Endothelial cell (in vitro differentiated cells): ENCODE results near the gene USP35. TPM values are rescaled to one million over a fixed set of nuclear protein-coding genes. Genes with fewer than 3 reads are reported as not detected.

ENCODE experiments used
- DNase-seq: peaks from one replicate; pipeline ENCODE4 v3.0.0; 2021; ENCODE audit warnings: low spot score
- H3K27ac Mint-ChIP-seq: one replicate; pipeline ENCODE4 v1.8.0; 2021; ENCODE audit warnings: mixed read lengths, inconsistent platforms; ENCODE audit not compliant: unreplicated experiment
- H3K27me3 Mint-ChIP-seq: one replicate; pipeline ENCODE4 v1.8.0; 2021; ENCODE audit warnings: mild to moderate bottlenecking, moderate library complexity, mixed read lengths, inconsistent platforms; ENCODE audit not compliant: unreplicated experiment
- H3K36me3 Mint-ChIP-seq: one replicate; pipeline ENCODE4 v1.8.0; 2021; ENCODE audit warnings: mild to moderate bottlenecking, low read depth, mixed read lengths, inconsistent platforms; ENCODE audit not compliant: unreplicated experiment
- H3K4me1 Mint-ChIP-seq: one replicate; pipeline ENCODE4 v1.8.0; 2021; ENCODE audit warnings: mild to moderate bottlenecking, mixed read lengths, inconsistent platforms; ENCODE audit not compliant: unreplicated experiment
- H3K4me3 Mint-ChIP-seq: one replicate; pipeline ENCODE4 v1.8.0; 2021; ENCODE audit warnings: mild to moderate bottlenecking, mixed read lengths, inconsistent platforms; ENCODE audit not compliant: unreplicated experiment
- H3K9me3 Mint-ChIP-seq: one replicate; pipeline ENCODE4 v1.8.0; 2021; ENCODE audit warnings: mixed read lengths, inconsistent platforms; ENCODE audit not compliant: unreplicated experiment
- total RNA-seq: library from RNA; stranded (reverse); fragmentation: NEBNext Ultra II Directional; extraction: Animal tissue kit (Norgen Biotek cat#: 25700); gene quantifications from one replicate; pipeline ENCODE4 v1.2.1, GENCODE V29; 2021; ENCODE audit not compliant: unreplicated experiment
- TF ChIP-seq, protein P1 (sequence below): fragments of 200-600 bp; sonication (generic); IDR thresholded peaks from one replicate; pipeline ENCODE4 v1.5.0; 2021; ENCODE audit warnings: antibody characterized with exemption; ENCODE audit not compliant: unreplicated experiment

Gene USP35
- total RNA-seq, 1 donor from 2014 or later, result 26.0 TPM

DNA sequence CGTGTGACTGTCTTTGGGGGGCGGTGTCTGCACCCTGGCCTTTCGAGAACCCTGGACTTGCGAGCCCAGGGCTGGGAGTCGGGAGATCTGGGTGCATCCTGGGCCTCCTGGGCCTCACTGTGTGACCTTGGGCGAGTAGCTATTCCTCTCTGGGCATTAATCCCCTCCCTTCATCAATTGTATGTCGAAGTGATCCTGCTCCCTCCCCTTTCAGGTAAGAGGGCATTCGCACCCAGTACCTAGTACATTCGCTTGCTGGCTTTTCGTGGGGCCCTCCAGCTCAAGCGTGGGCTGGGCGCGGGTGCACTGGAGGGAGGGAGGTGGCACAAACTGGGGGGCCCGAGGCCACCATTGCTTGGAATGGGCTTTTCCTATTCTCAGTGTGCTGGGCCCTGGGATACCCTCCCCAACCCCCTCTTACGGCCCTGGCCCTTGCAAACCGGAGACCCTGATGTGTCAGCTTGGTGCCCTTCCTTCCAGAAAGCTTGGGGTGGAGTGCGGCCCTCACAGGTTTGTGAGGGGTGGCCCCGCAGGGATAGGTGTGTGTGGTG lies 530 bp downstream of the USP35 start:
- Mint-ChIP-seq H3K27me3 (peaks cover 7% of the 10 kb centered on the region), H3K36me3 (peaks cover 6% of the 10 kb centered on the region), H3K4me3 (peak overlapping the region; percentile 99), H3K9me3 (no peaks in the 10 kb centered on the region), H3K27ac (peak overlapping the region; percentile 61), H3K4me1 (peaks cover 33% of the 10 kb centered on the region)
- DNase-seq, result no peak
- TF ChIP-seq, protein P1, sequence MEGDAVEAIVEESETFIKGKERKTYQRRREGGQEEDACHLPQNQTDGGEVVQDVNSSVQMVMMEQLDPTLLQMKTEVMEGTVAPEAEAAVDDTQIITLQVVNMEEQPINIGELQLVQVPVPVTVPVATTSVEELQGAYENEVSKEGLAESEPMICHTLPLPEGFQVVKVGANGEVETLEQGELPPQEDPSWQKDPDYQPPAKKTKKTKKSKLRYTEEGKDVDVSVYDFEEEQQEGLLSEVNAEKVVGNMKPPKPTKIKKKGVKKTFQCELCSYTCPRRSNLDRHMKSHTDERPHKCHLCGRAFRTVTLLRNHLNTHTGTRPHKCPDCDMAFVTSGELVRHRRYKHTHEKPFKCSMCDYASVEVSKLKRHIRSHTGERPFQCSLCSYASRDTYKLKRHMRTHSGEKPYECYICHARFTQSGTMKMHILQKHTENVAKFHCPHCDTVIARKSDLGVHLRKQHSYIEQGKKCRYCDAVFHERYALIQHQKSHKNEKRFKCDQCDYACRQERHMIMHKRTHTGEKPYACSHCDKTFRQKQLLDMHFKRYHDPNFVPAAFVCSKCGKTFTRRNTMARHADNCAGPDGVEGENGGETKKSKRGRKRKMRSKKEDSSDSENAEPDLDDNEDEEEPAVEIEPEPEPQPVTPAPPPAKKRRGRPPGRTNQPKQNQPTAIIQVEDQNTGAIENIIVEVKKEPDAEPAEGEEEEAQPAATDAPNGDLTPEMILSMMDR, result no peak

DNA sequence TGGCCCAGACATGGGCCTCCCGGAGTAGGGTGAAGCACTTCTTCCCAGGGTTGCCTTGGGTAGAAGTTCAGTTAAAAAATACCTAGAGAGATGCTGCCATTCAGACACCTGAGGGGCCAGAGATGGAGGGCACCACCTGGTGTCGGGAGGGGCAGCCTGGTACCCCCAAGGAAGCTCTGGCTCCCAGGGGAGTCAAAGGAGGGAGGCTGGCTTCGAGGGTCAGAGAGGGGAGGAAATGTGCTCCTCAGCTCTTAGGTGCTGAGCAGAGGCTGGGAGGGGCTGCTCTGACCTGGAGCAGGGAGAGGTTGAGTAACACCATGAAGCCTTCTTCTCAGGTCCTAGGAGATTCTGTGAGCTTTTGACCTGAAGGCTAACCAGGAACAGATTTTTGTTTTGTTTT lies 1.1 kb downstream of the USP35 start:
- no peak for DNase-seq
- Mint-ChIP-seq H3K4me3 (peak overlapping the region; percentile 99), H3K36me3 (peaks cover 12% of the 10 kb centered on the region), H3K27me3 (peaks cover 12% of the 10 kb centered on the region), H3K27ac (peak overlapping the region; percentile 61), H3K4me1 (peaks cover 38% of the 10 kb centered on the region), H3K9me3 (no peaks in the 10 kb centered on the region)
- TF ChIP-seq, protein P1, result no peak

DNA sequence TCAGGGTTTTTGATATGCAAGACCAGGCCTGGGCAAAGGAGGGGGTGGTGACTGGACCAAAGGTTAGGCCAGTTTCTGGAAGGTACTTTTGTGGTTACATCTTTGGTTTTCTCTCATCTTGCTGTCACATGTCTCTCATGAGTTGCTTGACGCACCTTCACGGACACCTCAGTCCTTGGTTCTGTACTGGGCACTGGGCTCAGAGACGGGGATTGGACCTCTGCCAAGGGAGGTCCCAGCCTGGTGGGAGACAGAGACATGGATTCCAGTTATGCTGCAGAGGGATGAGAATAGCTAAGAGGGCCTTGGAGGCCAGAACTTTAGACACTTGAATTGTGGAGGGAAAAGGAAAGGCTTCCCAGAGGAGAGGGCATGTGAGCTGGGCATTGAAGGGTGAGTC lies 1.7 kb downstream of the USP35 start:
- Mint-ChIP-seq H3K9me3 (no peaks in the 10 kb centered on the region), H3K27me3 (peaks cover 16% of the 10 kb centered on the region), H3K4me3 (peak overlapping the region; percentile 20), H3K27ac (no peak overlapping the region), H3K4me1 (peaks cover 43% of the 10 kb centered on the region), H3K36me3 (peaks cover 18% of the 10 kb centered on the region)
- no peak for DNase-seq
- TF ChIP-seq, protein P1, result no peak

DNA sequence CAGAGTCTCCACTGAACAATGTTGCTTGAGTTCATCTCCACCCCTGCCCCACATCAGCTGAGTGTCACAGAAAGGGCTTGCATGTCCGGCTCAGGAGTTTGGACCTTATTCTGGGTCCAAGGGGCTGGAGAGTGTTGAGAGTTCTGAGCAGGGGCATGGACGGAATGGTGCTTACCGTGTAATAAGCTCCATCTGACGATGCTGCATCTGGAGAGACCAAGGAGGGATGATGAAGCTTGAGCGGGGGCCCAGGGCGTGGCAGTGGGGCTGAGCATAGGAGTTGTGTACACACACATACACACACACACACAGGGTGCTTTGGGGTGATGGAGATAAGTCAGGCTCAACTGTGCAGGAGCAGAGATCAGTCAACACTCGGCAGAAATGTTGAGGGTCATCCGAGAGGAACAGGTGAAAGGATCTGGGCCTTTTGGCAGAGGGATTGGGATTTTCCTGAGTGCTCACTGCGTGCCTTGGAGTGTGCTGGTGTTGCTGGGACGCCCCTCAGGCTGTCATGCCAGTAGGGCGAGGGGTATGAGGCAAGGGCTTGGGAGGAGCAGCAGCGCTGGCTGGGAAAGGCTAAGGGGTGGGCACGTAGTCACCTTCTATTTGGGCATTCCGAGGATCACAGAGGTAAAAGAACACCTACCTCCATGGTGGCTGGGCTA lies 2.3 kb downstream of the USP35 start:
- TF ChIP-seq, protein P1, result no peak
- peak overlapping the region; percentile 18 for H3K4me3 Mint-ChIP-seq
- H3K27me3 Mint-ChIP-seq, result peaks cover 16% of the 10 kb centered on the region
- peaks cover 44% of the 10 kb centered on the region for H3K4me1 Mint-ChIP-seq
- H3K27ac Mint-ChIP-seq, result no peak overlapping the region
- DNase-seq, result no peak
- no peaks in the 10 kb centered on the region for H3K9me3 Mint-ChIP-seq
- peaks cover 21% of the 10 kb centered on the region for H3K36me3 Mint-ChIP-seq

DNA sequence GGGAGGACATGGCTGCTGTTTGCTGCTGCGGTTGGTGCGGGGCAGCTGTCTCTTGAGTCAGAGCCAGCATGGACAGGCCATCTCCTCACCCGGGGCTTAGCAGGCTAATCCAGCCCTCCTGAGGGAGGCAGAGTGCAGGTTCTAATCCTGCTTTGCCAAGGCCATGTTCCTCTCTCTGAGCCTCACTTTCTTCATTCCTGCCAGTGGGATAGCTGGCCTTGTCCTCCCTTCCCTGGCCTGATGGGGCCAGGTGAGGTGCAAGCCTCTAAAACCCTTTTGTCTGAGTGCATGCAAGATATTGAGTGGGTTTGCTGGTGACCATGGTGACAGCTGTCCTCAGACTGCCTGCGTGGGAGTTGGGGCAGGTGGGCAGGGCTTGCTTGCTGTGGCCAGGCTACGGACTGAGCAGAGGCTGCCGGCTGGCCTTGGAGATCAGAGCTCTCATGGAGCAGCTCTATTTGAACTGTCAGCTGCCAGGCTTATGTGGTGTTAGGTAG lies 3.6 kb downstream of the USP35 start:
- H3K4me3 Mint-ChIP-seq, result no peak overlapping the region
- TF ChIP-seq, protein P1, result no peak
- no peak for DNase-seq
- H3K27ac Mint-ChIP-seq, result no peak overlapping the region
- H3K9me3 Mint-ChIP-seq, result no peaks in the 10 kb centered on the region
- H3K36me3 Mint-ChIP-seq, result peaks cover 24% of the 10 kb centered on the region
- peaks cover 39% of the 10 kb centered on the region for H3K4me1 Mint-ChIP-seq
- peaks cover 16% of the 10 kb centered on the region for H3K27me3 Mint-ChIP-seq
